ENCODE measurements around the gene SLTM.

GRCh38 chr15:58932710-58933280 lies 684 bp downstream of the SLTM start:
- TF ChIP-seq EZH2 (IDR thresholded peaks at IDR 0.05): no peak
- TF ChIP-seq POLR2AphosphoS5 (IDR thresholded peaks at IDR 0.05; ENCODE audit: borderline replicate concordance, low read depth, low read length): no peak
